ENCODE results near the gene TSR1. TPM values are rescaled to one million over a fixed set of nuclear protein-coding genes. Genes with fewer than 3 reads are reported as not detected.
A peak's percentile ranks its signal among the peaks of the same experiment; 100 is the strongest.

Gene TSR1
- total and polyA plus RNA-seq, 9 of the 15 experiments (the other 6 are each of a cell fraction or from before 2014, with no cell fraction given) = 16.4 to 87.5 (median 55.2) TPM

DNA sequence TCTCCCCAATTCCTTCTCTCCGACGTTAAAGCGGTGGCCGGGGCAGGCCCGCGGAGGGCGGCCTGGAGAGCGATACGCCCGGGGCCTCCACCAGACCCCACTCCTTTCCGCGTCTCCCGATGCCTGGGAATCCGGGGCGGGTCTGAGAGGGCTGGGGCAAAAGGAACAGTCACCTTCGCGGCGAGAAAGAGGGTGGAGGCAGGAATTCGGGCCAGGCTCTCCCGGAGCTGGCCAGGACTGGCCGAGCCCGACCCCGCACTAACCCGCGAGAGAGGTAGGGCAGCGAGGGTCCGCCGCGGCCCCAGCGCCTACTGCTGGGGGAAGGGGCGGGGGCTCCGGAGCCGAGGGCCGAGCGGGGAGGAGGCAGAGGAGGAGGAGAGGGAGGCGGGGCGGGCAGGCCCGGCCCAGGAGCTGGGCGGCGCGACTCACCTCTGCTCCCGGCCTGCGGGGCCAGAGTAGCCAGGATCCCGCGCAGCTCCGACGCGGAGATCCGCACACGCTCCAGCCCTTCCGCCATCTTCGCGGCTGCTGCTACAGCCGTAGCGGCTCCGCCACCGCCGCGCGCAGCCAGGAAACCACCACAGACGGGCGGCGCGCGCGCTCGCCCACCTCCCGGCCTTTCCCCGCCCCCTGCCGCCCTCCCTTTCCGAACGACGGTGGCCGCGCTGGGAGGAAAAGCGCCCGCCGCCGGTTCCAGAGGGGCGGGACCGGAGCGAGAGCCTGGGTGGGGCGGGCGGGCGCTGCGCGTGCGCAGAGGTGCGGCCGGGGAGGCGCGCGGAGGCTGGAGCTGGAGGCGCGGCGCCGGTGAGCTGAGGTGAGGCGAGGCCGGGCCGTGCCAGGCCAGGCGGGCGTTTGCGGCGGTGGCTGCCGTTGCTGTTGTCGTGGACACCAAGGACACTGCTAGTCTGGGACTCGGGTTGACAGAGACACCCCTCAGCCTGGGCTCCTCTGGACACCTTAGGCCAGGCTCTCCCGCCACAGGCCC is 32.8 kb downstream of the TSR1 start, which contains the start of the genes SMG6 and SRR (continued):
- TF ChIP-seq, protein P1, sequence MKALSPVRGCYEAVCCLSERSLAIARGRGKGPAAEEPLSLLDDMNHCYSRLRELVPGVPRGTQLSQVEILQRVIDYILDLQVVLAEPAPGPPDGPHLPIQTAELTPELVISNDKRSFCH (CRISPR knock-in tag; IDR thresholded peaks at IDR 0.05) = no peak
- TF ChIP-seq, protein P1 (tag; IDR thresholded peaks at IDR 0.05) = no peak
- TF ChIP-seq MNT (conservative IDR thresholded peaks at IDR 0.05) = peak in 1 of 2 experiments; percentile 67; a peak in 1 of 4 replicates
- no peak for TF ChIP-seq HCFC1 (IDR thresholded peaks at IDR 0.05; ENCODE audit: low read depth, low read length)
- TF ChIP-seq, protein P2, sequence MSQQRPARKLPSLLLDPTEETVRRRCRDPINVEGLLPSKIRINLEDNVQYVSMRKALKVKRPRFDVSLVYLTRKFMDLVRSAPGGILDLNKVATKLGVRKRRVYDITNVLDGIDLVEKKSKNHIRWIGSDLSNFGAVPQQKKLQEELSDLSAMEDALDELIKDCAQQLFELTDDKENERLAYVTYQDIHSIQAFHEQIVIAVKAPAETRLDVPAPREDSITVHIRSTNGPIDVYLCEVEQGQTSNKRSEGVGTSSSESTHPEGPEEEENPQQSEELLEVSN (IDR thresholded peaks at IDR 0.05; ENCODE audit: borderline replicate concordance in 1 of 2, extremely low read depth in 1 of 2, insufficient read depth in 1 of 2, insufficient read length in 1 of 2, low read depth in 1 of 2, low read length in 1 of 2, poor library complexity in 1 of 2, severe bottlenecking in 1 of 2) = peak; percentile 58 to 60
- TF ChIP-seq TBP (optimal IDR thresholded peaks at IDR 0.05; ENCODE audit: low read depth, low read length) = peak; percentile 22
- peak; percentile 89 for TF ChIP-seq RBM25 (IDR thresholded peaks at IDR 0.05; ENCODE audit: low read depth, low read length, severe bottlenecking)
- TF ChIP-seq, protein P3, sequence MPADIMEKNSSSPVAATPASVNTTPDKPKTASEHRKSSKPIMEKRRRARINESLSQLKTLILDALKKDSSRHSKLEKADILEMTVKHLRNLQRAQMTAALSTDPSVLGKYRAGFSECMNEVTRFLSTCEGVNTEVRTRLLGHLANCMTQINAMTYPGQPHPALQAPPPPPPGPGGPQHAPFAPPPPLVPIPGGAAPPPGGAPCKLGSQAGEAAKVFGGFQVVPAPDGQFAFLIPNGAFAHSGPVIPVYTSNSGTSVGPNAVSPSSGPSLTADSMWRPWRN (IDR thresholded peaks at IDR 0.05; ENCODE audit: low read depth) = no peak
- TF ChIP-seq KDM5B (IDR thresholded peaks at IDR 0.05; ENCODE audit: insufficient replicate concordance, low read depth, low read length) = peak; percentile 88
- TF ChIP-seq HNRNPLL (IDR thresholded peaks at IDR 0.05; ENCODE audit: low read depth, low read length, poor library complexity, severe bottlenecking) = peak; percentile 81
- TF ChIP-seq TAF7 (tag; IDR thresholded peaks at IDR 0.05) = 0 out of 2 replicates have a peak, but pooled peaks have one; percentile 20
- no peak for TF ChIP-seq SOX6 (IDR thresholded peaks at IDR 0.05)
- TF ChIP-seq ARID4B (CRISPR knock-in tag; IDR thresholded peaks at IDR 0.05) = peak; percentile 28; the same call in 1 of the 2 replicates
- TF ChIP-seq STAT5B (CRISPR knock-in tag; IDR thresholded peaks at IDR 0.05) = no peak
- TF ChIP-seq TAF9B (IDR thresholded peaks at IDR 0.05; ENCODE audit: partially characterized antibody) = no peak
- TF ChIP-seq YY1 (IDR thresholded peaks at IDR 0.05; ENCODE audit: borderline replicate concordance in 1 of 3, control insufficient read depth in 1 of 3, extremely low read depth in 1 of 3, insufficient read depth in 3 of 3, insufficient read length in 1 of 3, insufficient replicate concordance in 2 of 3, low read depth in 1 of 3, low read length in 2 of 3) = peak in 2 of 3 experiments; percentile 83 to 84
